GM23338 (cell line): Measurements from ENCODE around the gene ZDBF2. TPM values are rescaled to one million over a fixed set of nuclear protein-coding genes. Genes with fewer than 3 reads are reported as not detected.

Experiments used
- CREB1 ChIP-seq: fragments of 250-450 bp; sonication (Bioruptor Pico); IDR thresholded peaks from 2 replicates; pipeline ENCODE4 v1.5.0; 2020; ENCODE audit warnings: low read depth, mild to moderate bottlenecking, moderate library complexity
- JUNB ChIP-seq: IDR thresholded peaks from one replicate; pipeline ENCODE4 v1.6.1; 2016; ENCODE audit warnings: antibody characterized with exemption; ENCODE audit not compliant: unreplicated experiment
- NANOG ChIP-seq: IDR thresholded peaks from 2 replicates; pipeline ENCODE4 v1.6.1; 2016; ENCODE audit warnings: antibody characterized with exemption, borderline replicate concordance
- ZNF114 ChIP-seq: fragments of 250-450 bp; sonication (Bioruptor Pico); IDR thresholded peaks from 2 replicates; pipeline ENCODE4 v1.5.0; 2020; ENCODE audit warnings: mild to moderate bottlenecking, moderate library complexity
- ZNF462 ChIP-seq: fragments of 250-450 bp; sonication (Bioruptor Pico); IDR thresholded peaks from 2 replicates; pipeline ENCODE4 v1.5.0; 2020; ENCODE audit warnings: mild to moderate bottlenecking, moderate library complexity
- polyA plus RNA-seq: library from polyadenylated mRNA; unstranded; fragments of >200 nt; fragmentation: Nextera tagmentation; extraction: Ambion mirVana; gene quantifications from 2 replicates; pipeline ENCODE4 v1.2.1, GENCODE V29; 2016
- small RNA-seq: library from RNA; depleted of rRNA; stranded (forward); fragments of <200 nt; gene quantifications from one replicate; pipeline ENCODE3, GENCODE V24; 2014; ENCODE audit warnings: low replicate concordance
- total RNA-seq: library from RNA; depleted of rRNA; stranded (reverse); fragments of >200 nt; shearing (Covaris generic); gene quantifications from 2 replicates; pipeline ENCODE4 v1.2.3, GENCODE V29; 2014; rRNA removed

Gene ZDBF2
- total and polyA plus RNA-seq, 2 experiments from 2014 or later, result 7.6 to 41.1 TPM

GRCh38 chr2:206361407-206362045 is 87.1 kb downstream of the ZDBF2 start (continued):
- TF ChIP-seq ZNF462 (CRISPR knock-in tag) (no peak), NANOG (no peak), ZNF114 (CRISPR knock-in tag) (no peak), JUNB (no peak), CREB1 (CRISPR knock-in tag) (no peak)

Small RNA genes within 50 kb of the gene (small RNA-seq; reads per million reads assigned to genes)
- not detected for gene HMGN1P6
- not detected for gene RN7SKP260

Other genes starting within 250 kb of the ZDBF2 start
- gene INO80D, start 188.5 kb upstream of the ZDBF2 start, total RNA-seq, result 33.9 and 37.4 TPM in 2 replicates
- 16.8 and 17.5 TPM in 2 replicates for gene INO80D, start 188.5 kb upstream of the ZDBF2 start, polyA plus RNA-seq
- gene NDUFS1, start 115.2 kb upstream of the ZDBF2 start, total RNA-seq, result 79.8 and 97.9 TPM in 2 replicates
- gene NDUFS1, start 115.2 kb upstream of the ZDBF2 start, polyA plus RNA-seq, result 34.5 and 35.6 TPM in 2 replicates
- 213 and 305 TPM in 2 replicates for gene EEF1B2, start 114.8 kb upstream of the ZDBF2 start, total RNA-seq
- 673 and 709 TPM in 2 replicates for gene EEF1B2, start 114.8 kb upstream of the ZDBF2 start, polyA plus RNA-seq
- gene ADAM23, start 168.9 kb downstream of the ZDBF2 start, total RNA-seq, result 12.0 and 15.9 TPM in 2 replicates
- gene ADAM23, start 168.9 kb downstream of the ZDBF2 start, polyA plus RNA-seq, result 9.0 and 11.8 TPM in 2 replicates